IMR-90 (cell line): ENCODE measurements around the gene MTF1.

Experiments used
- BHLHE40 ChIP-seq: fragments of 150-350 bp; IDR thresholded peaks from 2 replicates; pipeline ENCODE4 v1.6.1; 2016; ENCODE audit warnings: mild to moderate bottlenecking, low read depth, low read length
- MAFK ChIP-seq: IDR thresholded peaks from 2 replicates; pipeline ENCODE4 v1.6.1; 2012; ENCODE audit warnings: low read depth, low read length, improper control_type of control experiment
- MXI1 ChIP-seq: IDR thresholded peaks from 2 replicates; pipeline ENCODE4 v1.6.1; 2012; ENCODE audit warnings: low read depth, mild to moderate bottlenecking, low read length, moderate library complexity, borderline replicate concordance
- POLR2A ChIP-seq: IDR thresholded peaks from 2 replicates; pipeline ENCODE4 v1.6.1; 2012; ENCODE audit warnings: mild to moderate bottlenecking, low read depth, low read length
- SMC3 ChIP-seq: fragments of 150-350 bp; IDR thresholded peaks from 2 replicates; pipeline ENCODE4 v1.6.1; 2016; ENCODE audit warnings: low read depth, mild to moderate bottlenecking, antibody characterized with exemption, low read length, moderate library complexity
- TF ChIP-seq, protein P1 (sequence below): conservative IDR thresholded peaks from 2 replicates; pipeline ENCODE4 v1.5.1; 2012; ENCODE audit warnings: mild to moderate bottlenecking, low read depth, low read length, improper control_type of control experiment
- TF ChIP-seq, protein P2 (sequence below): fragments of 150-350 bp; IDR thresholded peaks from 2 replicates; pipeline ENCODE4 v1.6.1; 2017; ENCODE audit warnings: mild to moderate bottlenecking, antibody characterized with exemption, low read length, low read depth

DNA sequence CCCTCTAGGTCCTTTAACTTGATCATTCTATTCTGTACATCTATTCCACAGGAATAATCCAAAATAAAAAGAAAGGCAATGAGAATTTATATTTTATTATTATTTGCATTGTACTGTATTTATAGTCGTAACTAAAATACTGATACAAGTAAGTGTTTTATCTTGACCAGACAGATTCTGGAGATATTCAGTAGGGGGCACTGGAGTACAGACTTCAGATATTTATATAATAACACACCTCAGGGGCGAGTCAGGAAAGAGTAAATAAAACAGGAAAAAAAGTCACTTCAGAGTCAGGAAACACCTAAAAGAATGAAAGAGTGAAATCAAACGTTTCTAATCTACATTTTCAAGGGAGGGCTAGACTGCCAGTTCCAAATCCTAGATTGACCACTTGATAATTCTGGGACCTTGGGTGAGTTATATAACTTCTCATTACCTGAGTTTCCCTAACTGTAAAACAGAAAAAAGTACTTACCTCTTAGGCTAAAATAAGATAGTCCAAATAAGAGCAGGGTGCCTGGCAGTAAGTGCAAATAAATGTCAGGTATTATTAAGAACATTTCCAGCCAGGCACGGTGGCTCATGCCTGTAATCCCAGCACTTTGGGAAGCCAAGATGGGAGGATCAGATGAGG lies 31.1 kb upstream of the MTF1 start:
- TF ChIP-seq, protein P1, sequence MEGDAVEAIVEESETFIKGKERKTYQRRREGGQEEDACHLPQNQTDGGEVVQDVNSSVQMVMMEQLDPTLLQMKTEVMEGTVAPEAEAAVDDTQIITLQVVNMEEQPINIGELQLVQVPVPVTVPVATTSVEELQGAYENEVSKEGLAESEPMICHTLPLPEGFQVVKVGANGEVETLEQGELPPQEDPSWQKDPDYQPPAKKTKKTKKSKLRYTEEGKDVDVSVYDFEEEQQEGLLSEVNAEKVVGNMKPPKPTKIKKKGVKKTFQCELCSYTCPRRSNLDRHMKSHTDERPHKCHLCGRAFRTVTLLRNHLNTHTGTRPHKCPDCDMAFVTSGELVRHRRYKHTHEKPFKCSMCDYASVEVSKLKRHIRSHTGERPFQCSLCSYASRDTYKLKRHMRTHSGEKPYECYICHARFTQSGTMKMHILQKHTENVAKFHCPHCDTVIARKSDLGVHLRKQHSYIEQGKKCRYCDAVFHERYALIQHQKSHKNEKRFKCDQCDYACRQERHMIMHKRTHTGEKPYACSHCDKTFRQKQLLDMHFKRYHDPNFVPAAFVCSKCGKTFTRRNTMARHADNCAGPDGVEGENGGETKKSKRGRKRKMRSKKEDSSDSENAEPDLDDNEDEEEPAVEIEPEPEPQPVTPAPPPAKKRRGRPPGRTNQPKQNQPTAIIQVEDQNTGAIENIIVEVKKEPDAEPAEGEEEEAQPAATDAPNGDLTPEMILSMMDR = peak; percentile 62
- TF ChIP-seq SMC3 (peak; percentile 59), MXI1 (no peak), BHLHE40 (no peak), MAFK (no peak), POLR2A (no peak)
- TF ChIP-seq, protein P2, sequence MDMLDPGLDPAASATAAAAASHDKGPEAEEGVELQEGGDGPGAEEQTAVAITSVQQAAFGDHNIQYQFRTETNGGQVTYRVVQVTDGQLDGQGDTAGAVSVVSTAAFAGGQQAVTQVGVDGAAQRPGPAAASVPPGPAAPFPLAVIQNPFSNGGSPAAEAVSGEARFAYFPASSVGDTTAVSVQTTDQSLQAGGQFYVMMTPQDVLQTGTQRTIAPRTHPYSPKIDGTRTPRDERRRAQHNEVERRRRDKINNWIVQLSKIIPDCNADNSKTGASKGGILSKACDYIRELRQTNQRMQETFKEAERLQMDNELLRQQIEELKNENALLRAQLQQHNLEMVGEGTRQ = no peak
